Tibial nerve (tissue), 4 donors: ENCODE data around the gene TTPAL.

ENCODE experiments used
- CTCF ChIP-seq, 5 experiments: fragments of 200-600 bp in 3 of 5; fragments of 450-650 bp in 2 of 5; sonication (generic) in 3 of 5; IDR thresholded peaks; one replicate each; pipeline ENCODE4 v1.5.1; 2016 to 2019; ENCODE audit warnings: antibody characterized with exemption in 5 of 5, mild to moderate bottlenecking in 3 of 5, moderate library complexity in 2 of 5
- EP300 ChIP-seq, 2 donors: sonication (generic); formaldehyde crosslinking; IDR thresholded peaks; one replicate each; pipeline ENCODE4 v1.6.1; 2017; ENCODE audit warnings: antibody characterized with exemption in 2 of 2, mild to moderate bottlenecking in 1 of 2
- POLR2A ChIP-seq, 2 donors: fragments of 450-650 bp; IDR thresholded peaks; one replicate each; pipeline ENCODE4 v1.6.1; 2017; ENCODE audit warnings: antibody characterized with exemption in 2 of 2, mild to moderate bottlenecking in 2 of 2, moderate library complexity in 2 of 2

GRCh38 chr20:44504402-44505307 is 29.0 kb downstream of the TTPAL start:
- TF ChIP-seq CTCF (IDR thresholded peaks at IDR 0.05) (no peak), EP300 (IDR thresholded peaks at IDR 0.05) (no peak), POLR2A (IDR thresholded peaks at IDR 0.05) (no peak)
